OCI-LY7 (cell line): Measurements from ENCODE around the gene TSHZ3. TPM values are rescaled to one million over a fixed set of nuclear protein-coding genes. Genes with fewer than 3 reads are reported as not detected.

Source experiments
- BruUV-seq: library from RNA; stranded (reverse); fragments of 400-500 nt; replicated peaks from 2 replicates; lab custom pipeline; 2021; lab: Mats Ljungman, UMichigan
- CTCF ChIA-PET: fragments of 300-600 bp; sonication (Branson Sonifier 250); formaldehyde crosslinking; loops from one replicate; lab custom pipeline; 2022; ENCODE audit warnings: antibody characterized with exemption; ENCODE audit not compliant: unreplicated experiment; lab: Charles Lee
- POLR2A ChIA-PET: fragments of 300-600 bp; sonication (Branson Sonifier 250); formaldehyde crosslinking; loops from one replicate; lab custom pipeline; 2022; ENCODE audit warnings: antibody characterized with exemption; lab: Charles Lee
- DNase-seq: peaks from one replicate; pipeline ENCODE4 v3.0.0-alpha.2; 2015; ENCODE audit warnings: low spot score
- H2AFZ ChIP-seq: fragments of 200-600 bp; sonication (generic), shearing (Covaris generic); 2 replicates; pipeline ENCODE4 v1.6.1; 2014; ENCODE audit warnings: mild to moderate bottlenecking, antibody characterized with exemption, low read length, moderate library complexity
- H3K27ac ChIP-seq: fragments of 200-600 bp; sonication (generic); 2 replicates; pipeline ENCODE4 v1.5.1; 2014; ENCODE audit warnings: mixed run types, low read depth, mild to moderate bottlenecking, moderate library complexity, low read length, inconsistent platforms; ENCODE audit not compliant: poor library complexity, severe bottlenecking
- H3K36me3 ChIP-seq: fragments of 200-600 bp; sonication (generic); 2 replicates; pipeline ENCODE4 v1.6.1; 2014; ENCODE audit warnings: mild to moderate bottlenecking, antibody characterized with exemption, low read length, moderate library complexity, mixed read lengths; ENCODE audit not compliant: insufficient read depth
- H3K4me1 ChIP-seq: fragments of 200-600 bp; sonication (generic); 2 replicates; pipeline ENCODE4 v1.5.1; 2014; ENCODE audit warnings: mild to moderate bottlenecking, low read length; ENCODE audit not compliant: insufficient read depth, poor library complexity, severe bottlenecking
- H3K4me2 ChIP-seq: fragments of 200-600 bp; sonication (generic); 2 replicates; pipeline ENCODE4 v1.6.1; 2014; ENCODE audit warnings: mild to moderate bottlenecking, low read length
- H3K4me3 ChIP-seq: fragments of 200-600 bp; sonication (generic); 2 replicates; pipeline ENCODE4 v1.5.1; 2014; ENCODE audit warnings: mild to moderate bottlenecking, low read depth, low read length; ENCODE audit not compliant: poor library complexity, severe bottlenecking
- H3K79me2 ChIP-seq: fragments of 200-600 bp; sonication (generic); 2 replicates; pipeline ENCODE4 v1.6.1; 2016; ENCODE audit warnings: low read depth, mild to moderate bottlenecking, low read length, moderate library complexity, mixed read lengths; ENCODE audit not compliant: insufficient read depth
- H3K9me2 ChIP-seq: fragments of 200-600 bp; sonication (generic); 2 replicates; pipeline ENCODE4 v1.6.1; 2016; ENCODE audit warnings: mild to moderate bottlenecking, low read length, mixed read lengths; ENCODE audit not compliant: insufficient read depth
- H3K9me3 ChIP-seq: fragments of 200-600 bp; sonication (generic); 2 replicates; pipeline ENCODE4 v1.6.1; 2014; ENCODE audit warnings: mild to moderate bottlenecking, mixed run types, low read length, mixed read lengths
- H4K20me1 ChIP-seq: fragments of 200-600 bp; sonication (generic); 2 replicates; pipeline ENCODE4 v1.6.1; 2014; ENCODE audit warnings: mild to moderate bottlenecking, antibody characterized with exemption, low read length, moderate library complexity, mixed read lengths; ENCODE audit not compliant: insufficient read depth
- EZH2phosphoT487 ChIP-seq: fragments of 200-600 bp; sonication (generic); IDR thresholded peaks from 2 replicates; pipeline ENCODE4 v1.6.1; 2018; ENCODE audit warnings: low read depth, borderline replicate concordance, mild to moderate bottlenecking, mixed run types, antibody characterized with exemption, low read length, moderate library complexity, mixed read lengths
- intact Hi-C: fragments of 100-400 bp; cut with micrococcal nuclease; formaldehyde crosslinking; loops from one replicate; pipeline ENCODE4 v1.10.0; 2022; ENCODE audit not compliant: unreplicated experiment
- total RNA-seq, 2 experiments: library from RNA; depleted of rRNA in 1 of 2; stranded (reverse); fragments of >200 nt in 1 of 2; shearing (Covaris generic) in 1 of 2; gene quantifications; 2 replicates each; pipeline ENCODE4 v1.2.3, GENCODE V29; 2014 to 2022
- TF ChIP-seq, protein P1 (sequence below): fragments of 200-600 bp; sonication (generic); conservative IDR thresholded peaks from 2 replicates; pipeline ENCODE4 v1.5.1; 2014; ENCODE audit warnings: mild to moderate bottlenecking, antibody characterized with exemption, low read length, moderate library complexity, mixed read lengths

Gene TSHZ3
- total RNA-seq, 2 experiments from 2014 or later, result not detected

DNA sequence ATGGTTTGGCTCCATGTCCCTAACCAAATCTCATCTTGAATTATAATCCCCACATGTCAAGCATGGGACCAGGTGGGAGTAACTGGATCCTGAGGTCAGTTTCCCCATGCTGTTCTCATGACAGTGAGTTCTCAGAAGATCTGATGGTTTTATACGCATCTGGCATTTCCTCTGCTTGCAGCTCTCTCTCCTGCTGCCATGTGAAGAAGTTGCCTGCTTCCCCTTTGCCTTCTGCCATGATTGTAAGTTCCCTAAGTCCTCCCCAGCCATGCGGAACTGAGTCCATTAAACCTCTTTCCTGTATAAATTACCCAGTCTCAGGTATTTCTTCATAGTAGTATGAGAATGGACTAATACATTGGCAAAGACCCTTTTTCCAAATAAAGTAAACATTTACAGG lies 96.8 kb downstream of the TSHZ3 start:
- no peak overlapping the region for H3K27ac ChIP-seq
- POLR2A ChIA-PET, result no interaction called here
- no peak overlapping the region for H3K4me3 ChIP-seq
- intact Hi-C loops, result no loop called here
- DNase-seq, result no peak
- no peaks in the 10 kb centered on the region for H3K9me2 ChIP-seq
- H3K4me1 ChIP-seq, result no peaks in the 10 kb centered on the region
- H2AFZ ChIP-seq, result no peak overlapping the region
- H3K4me2 ChIP-seq, result no peak overlapping the region
- H4K20me1 ChIP-seq, result no peaks in the 10 kb centered on the region
- TF ChIP-seq, protein P1, sequence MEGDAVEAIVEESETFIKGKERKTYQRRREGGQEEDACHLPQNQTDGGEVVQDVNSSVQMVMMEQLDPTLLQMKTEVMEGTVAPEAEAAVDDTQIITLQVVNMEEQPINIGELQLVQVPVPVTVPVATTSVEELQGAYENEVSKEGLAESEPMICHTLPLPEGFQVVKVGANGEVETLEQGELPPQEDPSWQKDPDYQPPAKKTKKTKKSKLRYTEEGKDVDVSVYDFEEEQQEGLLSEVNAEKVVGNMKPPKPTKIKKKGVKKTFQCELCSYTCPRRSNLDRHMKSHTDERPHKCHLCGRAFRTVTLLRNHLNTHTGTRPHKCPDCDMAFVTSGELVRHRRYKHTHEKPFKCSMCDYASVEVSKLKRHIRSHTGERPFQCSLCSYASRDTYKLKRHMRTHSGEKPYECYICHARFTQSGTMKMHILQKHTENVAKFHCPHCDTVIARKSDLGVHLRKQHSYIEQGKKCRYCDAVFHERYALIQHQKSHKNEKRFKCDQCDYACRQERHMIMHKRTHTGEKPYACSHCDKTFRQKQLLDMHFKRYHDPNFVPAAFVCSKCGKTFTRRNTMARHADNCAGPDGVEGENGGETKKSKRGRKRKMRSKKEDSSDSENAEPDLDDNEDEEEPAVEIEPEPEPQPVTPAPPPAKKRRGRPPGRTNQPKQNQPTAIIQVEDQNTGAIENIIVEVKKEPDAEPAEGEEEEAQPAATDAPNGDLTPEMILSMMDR, result no peak
- TF ChIP-seq EZH2phosphoT487, result no peak
- BruUV-seq, result no TSS peak
- CTCF ChIA-PET, result no interaction called here
- H3K36me3 ChIP-seq, result no peaks in the 10 kb centered on the region
- H3K79me2 ChIP-seq, result no peaks in the 10 kb centered on the region
- no peaks in the 10 kb centered on the region for H3K9me3 ChIP-seq

DNA sequence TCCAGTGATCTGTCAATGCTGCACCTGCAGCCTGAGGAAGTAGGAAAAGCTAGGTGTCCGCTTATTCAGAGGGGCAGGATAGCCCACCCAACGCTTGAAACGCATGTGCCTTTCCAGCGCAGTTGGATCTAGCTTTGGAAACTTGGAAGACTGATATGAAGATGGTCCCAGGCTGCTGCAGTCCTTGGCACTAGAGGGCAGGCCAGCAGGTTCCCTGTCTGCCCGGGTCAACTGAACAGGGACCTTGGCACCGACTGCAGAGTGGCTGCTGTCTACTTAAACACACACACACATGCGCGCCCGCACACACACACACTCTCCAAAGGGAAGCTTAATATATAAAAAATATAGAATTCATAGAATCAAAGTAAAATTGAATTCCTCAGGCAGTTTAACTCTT lies 100.0 kb downstream of the TSHZ3 start:
- H3K79me2 ChIP-seq, result no peaks in the 10 kb centered on the region
- POLR2A ChIA-PET, result no interaction called here
- no peak overlapping the region for H2AFZ ChIP-seq
- H3K36me3 ChIP-seq, result no peaks in the 10 kb centered on the region
- DNase-seq, result no peak
- H3K4me1 ChIP-seq, result no peaks in the 10 kb centered on the region
- H3K9me2 ChIP-seq, result no peaks in the 10 kb centered on the region
- intact Hi-C loops, result no loop called here
- no TSS peak for BruUV-seq
- CTCF ChIA-PET, result no interaction called here
- TF ChIP-seq, protein P1, result no peak
- TF ChIP-seq EZH2phosphoT487, result no peak
- no peak overlapping the region for H3K27ac ChIP-seq
- H3K4me2 ChIP-seq, result no peak overlapping the region
- H3K9me3 ChIP-seq, result no peaks in the 10 kb centered on the region
- H3K4me3 ChIP-seq, result no peak overlapping the region
- no peaks in the 10 kb centered on the region for H4K20me1 ChIP-seq

DNA sequence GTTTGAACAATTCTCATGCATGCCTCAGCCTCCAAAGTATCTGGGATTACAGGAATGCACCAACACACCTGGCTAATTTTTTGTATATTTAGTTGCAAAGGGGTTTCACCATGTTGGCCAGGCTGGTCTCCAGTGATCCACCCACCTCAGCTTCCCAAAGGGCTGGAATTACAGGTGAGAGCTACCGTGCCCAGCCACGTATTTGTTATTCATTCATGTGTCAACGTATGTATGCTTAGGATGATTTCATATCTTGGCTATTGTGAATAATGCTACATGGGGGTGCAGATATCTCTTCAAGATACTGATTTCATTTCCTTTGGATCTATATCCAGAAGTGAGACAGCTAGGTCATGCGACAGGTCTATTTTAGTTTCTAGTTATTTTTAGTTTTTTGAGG lies 113.4 kb downstream of the TSHZ3 start:
- intact Hi-C loops, result no loop called here
- Histone ChIP-seq H2AFZ (no peak overlapping the region), H3K36me3 (no peaks in the 10 kb centered on the region), H3K9me3 (no peaks in the 10 kb centered on the region; the same call in 1 of the 2 replicates), H3K79me2 (no peaks in the 10 kb centered on the region), H3K4me3 (no peak overlapping the region), H4K20me1 (no peaks in the 10 kb centered on the region), H3K27ac (no peak overlapping the region), H3K9me2 (no peaks in the 10 kb centered on the region), H3K4me2 (no peak overlapping the region), H3K4me1 (no peaks in the 10 kb centered on the region)
- CTCF ChIA-PET, result no interaction called here
- POLR2A ChIA-PET, result no interaction called here
- TF ChIP-seq, protein P1, result no peak
- no peak for TF ChIP-seq EZH2phosphoT487
- no TSS peak for BruUV-seq
- DNase-seq, result no peak
